H9 (cell line): ENCODE data around the gene MCRIP2. TPM values are rescaled to one million over a fixed set of nuclear protein-coding genes. Genes with fewer than 3 reads are reported as not detected.

ENCODE experiments used
- DNase-seq: peaks from one replicate; pipeline ENCODE4 v3.0.0-alpha.2; 2017
- H2AFZ ChIP-seq: one replicate; pipeline ENCODE4 v1.6.1; 2013; ENCODE audit warnings: mild to moderate bottlenecking, low read length, control low read depth, moderate library complexity
- H2AK5ac ChIP-seq: 2 replicates; pipeline ENCODE4 v1.6.1; 2013; ENCODE audit warnings: low read length, control low read depth, mixed read lengths; ENCODE audit not compliant: insufficient read length
- H2BK120ac ChIP-seq: one replicate; pipeline ENCODE4 v1.6.1; 2013; ENCODE audit warnings: low read depth, mild to moderate bottlenecking, low read length, control low read depth, inconsistent platforms; ENCODE audit not compliant: poor library complexity, severe bottlenecking
- H2BK12ac ChIP-seq: 2 replicates; pipeline ENCODE4 v1.6.1; 2013; ENCODE audit warnings: low read length, control low read depth, mixed read lengths, low read depth; ENCODE audit not compliant: insufficient read length
- H2BK15ac ChIP-seq: 2 replicates; pipeline ENCODE4 v1.6.1; 2013; ENCODE audit warnings: low read depth, low read length, control low read depth
- H2BK20ac ChIP-seq: one replicate; pipeline ENCODE4 v1.6.1; 2013; ENCODE audit warnings: low read depth, mild to moderate bottlenecking, low read length, control low read depth, inconsistent platforms; ENCODE audit not compliant: poor library complexity, severe bottlenecking
- H2BK5ac ChIP-seq: 2 replicates; pipeline ENCODE4 v1.6.1; 2013; ENCODE audit warnings: low read length, control low read depth, mixed read lengths; ENCODE audit not compliant: insufficient read length
- H3K14ac ChIP-seq: 2 replicates; pipeline ENCODE4 v1.6.1; 2013; ENCODE audit warnings: low read length, control low read depth; ENCODE audit not compliant: insufficient read depth
- H3K18ac ChIP-seq: 2 replicates; pipeline ENCODE4 v1.6.1; 2013; ENCODE audit warnings: low read depth, mild to moderate bottlenecking, mixed read lengths, low read length, control low read depth; ENCODE audit not compliant: insufficient read length
- H3K23ac ChIP-seq: 2 replicates; pipeline ENCODE4 v1.6.1; 2013; ENCODE audit warnings: low read length, control low read depth, mixed read lengths, low read depth; ENCODE audit not compliant: insufficient read length
- H3K23me2 ChIP-seq: 2 replicates; pipeline ENCODE4 v1.6.1; 2013; ENCODE audit warnings: low read depth, mild to moderate bottlenecking, mixed read lengths, low read length, control low read depth; ENCODE audit not compliant: insufficient read length, poor library complexity, severe bottlenecking
- H3K27ac ChIP-seq: 2 replicates; pipeline ENCODE4 v1.5.1; 2013; ENCODE audit warnings: low read length, control low read depth, mixed read lengths, low read depth; ENCODE audit not compliant: insufficient read length
- H3K27me3 ChIP-seq: 2 replicates; pipeline ENCODE4 v1.6.1; 2013; ENCODE audit warnings: low read length, control low read depth, inconsistent platforms; ENCODE audit not compliant: insufficient read depth
- H3K4ac ChIP-seq: 2 replicates; pipeline ENCODE4 v1.6.1; 2013; ENCODE audit warnings: low read depth, mild to moderate bottlenecking, control low read depth, inconsistent platforms, low read length, moderate library complexity
- H3K4me1 ChIP-seq: 2 replicates; pipeline ENCODE4 v1.6.1; 2013; ENCODE audit warnings: low read length, control low read depth, inconsistent platforms; ENCODE audit not compliant: insufficient read depth
- H3K4me2 ChIP-seq: 2 replicates; pipeline ENCODE4 v1.6.1; 2013; ENCODE audit warnings: low read length, control low read depth, mixed read lengths; ENCODE audit not compliant: insufficient read length, insufficient read depth
- H3K56ac ChIP-seq: 2 replicates; pipeline ENCODE4 v1.6.1; 2013; ENCODE audit warnings: low read depth, mild to moderate bottlenecking, mixed read lengths, low read length, control low read depth; ENCODE audit not compliant: insufficient read length
- H3K79me1 ChIP-seq: 2 replicates; pipeline ENCODE4 v1.6.1; 2013; ENCODE audit warnings: low read depth, mild to moderate bottlenecking, moderate library complexity, low read length, control low read depth, inconsistent platforms; ENCODE audit not compliant: insufficient read depth, poor library complexity, severe bottlenecking
- H3K79me2 ChIP-seq: 2 replicates; pipeline ENCODE4 v1.6.1; 2013; ENCODE audit warnings: low read length, control low read depth, inconsistent platforms; ENCODE audit not compliant: insufficient read depth
- H3K9ac ChIP-seq: 2 replicates; pipeline ENCODE4 v1.6.1; 2013; ENCODE audit warnings: low read length, control low read depth, mixed read lengths; ENCODE audit not compliant: insufficient read length; ENCODE audit errors: extremely low read depth
- H3K9me3 ChIP-seq: one replicate; pipeline ENCODE4 v1.6.1; 2013; ENCODE audit warnings: low read depth, low read length, inconsistent platforms; ENCODE audit not compliant: control insufficient read depth
- H3T11ph ChIP-seq: one replicate; pipeline ENCODE4 v1.6.1; 2013; ENCODE audit warnings: mild to moderate bottlenecking, low read length, control low read depth, inconsistent platforms
- H4K20me1 ChIP-seq: one replicate; pipeline ENCODE4 v1.6.1; 2013; ENCODE audit not compliant: control insufficient read depth, insufficient read length, insufficient read depth
- H4K5ac ChIP-seq: 2 replicates; pipeline ENCODE4 v1.6.1; 2013; ENCODE audit warnings: low read depth, mild to moderate bottlenecking, mixed read lengths, low read length, control low read depth; ENCODE audit not compliant: insufficient read length
- H4K8ac ChIP-seq: replicated peaks from 2 replicates; pipeline ENCODE4 v1.6.1; 2013; ENCODE audit warnings: low read length, control low read depth, mixed read lengths, low read depth; ENCODE audit not compliant: insufficient read length
- H4K91ac ChIP-seq: 2 replicates; pipeline ENCODE4 v1.6.1; 2013; ENCODE audit warnings: low read depth, mild to moderate bottlenecking, moderate library complexity, mixed read lengths, low read length, control low read depth; ENCODE audit not compliant: insufficient read length
- H3K27ac Mint-ChIP-seq, 3 experiments: 2 replicates in 2 of 3; 3 replicates in 1 of 3; pipeline ENCODE4 v1.8.0; 2020 to 2021; ENCODE audit warnings: mixed read lengths in 3 of 3, mild to moderate bottlenecking in 1 of 3, moderate library complexity in 1 of 3
- H3K27me3 Mint-ChIP-seq: 2 replicates; pipeline ENCODE4 v1.8.0; 2021; ENCODE audit warnings: low read depth, mild to moderate bottlenecking, moderate library complexity, mixed read lengths
- H3K36me3 Mint-ChIP-seq, 3 experiments: 2 replicates in 2 of 3; 3 replicates in 1 of 3; pipeline ENCODE4 v1.8.0; 2020 to 2021; ENCODE audit warnings: low read depth in 3 of 3, mixed read lengths in 3 of 3; ENCODE audit not compliant: insufficient read depth in 1 of 3
- H3K4me1 Mint-ChIP-seq, 2 experiments: 2 replicates each; pipeline ENCODE4 v1.8.0; 2020; ENCODE audit warnings: mixed read lengths in 2 of 2
- H3K4me3 Mint-ChIP-seq, 2 experiments: 2 replicates in 1 of 2; 3 replicates in 1 of 2; pipeline ENCODE4 v1.8.0; 2020 to 2021; ENCODE audit warnings: mild to moderate bottlenecking in 2 of 2, mixed read lengths in 2 of 2, moderate library complexity in 1 of 2
- H3K9me3 Mint-ChIP-seq, 2 experiments: 2 replicates in 1 of 2; 3 replicates in 1 of 2; pipeline ENCODE4 v1.8.0; 2020; ENCODE audit warnings: mild to moderate bottlenecking in 2 of 2, mixed read lengths in 2 of 2, moderate library complexity in 1 of 2
- WGBS: extraction: QIAGEN DNeasy Blood & Tissue Kit; methylation state at CpG from one replicate; pipeline ENCODE4 v1.1.7; 2013; ENCODE audit warnings: missing lambda C conversion rate, low lambda C conversion rate, mixed read lengths; ENCODE audit not compliant: insufficient read length; ENCODE audit errors: extremely low coverage; 5-methylcytosine and 5-hydroxymethylcytosine counted together
- total RNA-seq: library from RNA; stranded (reverse); gene quantifications from 2 replicates; pipeline ENCODE4 v1.2.1, GENCODE V29; 2021
- TF ChIP-seq, protein P1 (sequence below): fragments of 200-600 bp; sonication (generic); conservative IDR thresholded peaks from 3 replicates; pipeline ENCODE4 v1.8.0; 2021; ENCODE audit warnings: antibody characterized with exemption, mild to moderate bottlenecking

Gene MCRIP2
- total RNA-seq, 1 experiment from 2014 or later: 52.5 TPM

DNA sequence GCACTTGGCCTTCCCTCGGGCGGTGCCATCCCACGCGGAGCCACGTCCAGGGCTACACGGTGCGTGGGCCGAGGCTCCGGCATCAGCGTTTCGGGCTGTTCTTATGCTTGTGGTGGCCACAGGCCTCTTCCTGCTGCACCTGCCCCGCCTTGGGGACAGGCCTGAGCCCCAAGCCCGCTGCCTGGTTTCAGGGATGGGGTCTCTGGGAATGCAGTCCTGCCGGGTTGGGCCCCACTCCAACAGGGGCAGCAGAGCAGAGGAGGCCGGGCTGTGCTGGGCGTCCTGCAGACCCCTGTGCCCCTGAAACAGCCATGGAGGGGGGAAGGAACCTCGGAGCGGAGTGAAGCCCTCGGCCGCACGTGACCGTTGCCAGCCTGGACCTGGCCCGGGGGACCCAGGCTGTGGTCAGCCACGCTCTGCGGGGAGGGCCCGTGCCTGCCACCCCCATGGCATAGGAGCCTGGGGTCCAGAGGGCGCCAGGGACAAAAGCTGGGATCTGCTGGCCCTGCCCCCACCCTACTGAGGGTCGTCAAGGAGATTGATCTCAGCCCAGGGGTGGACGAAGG lies 11.3 kb upstream of the MCRIP2 start:
- H3K4me1 Mint-ChIP-seq: peaks cover 6 to 30% of the 10 kb centered on the region in 2 experiments; a peak in 3 of 4 replicates
- peaks cover 0 to 14% (median 0%) of the 10 kb centered on the region in 3 experiments; a peak in 4 of 7 replicates for H3K36me3 Mint-ChIP-seq
- Histone ChIP-seq H2AK5ac (no peak overlapping the region), H3K9ac (no peak overlapping the region), H4K8ac (no peak overlapping the region), H2BK20ac (no peak overlapping the region), H3K23me2 (peaks cover 8% of the 10 kb centered on the region), H2BK15ac (no peak overlapping the region), H3K56ac (no peak overlapping the region), H2BK12ac (no peak overlapping the region), H3K79me2 (no peaks in the 10 kb centered on the region), H2AFZ (no peak overlapping the region), H2BK120ac (no peak overlapping the region), H3K14ac (peak overlapping the region; percentile 3), H3K27ac (no peak overlapping the region), H3K9me3 (no peaks in the 10 kb centered on the region), H3K79me1 (no peaks in the 10 kb centered on the region), H4K91ac (no peak overlapping the region), H3K4me2 (peak overlapping the region; percentile 16), H4K20me1 (no peaks in the 10 kb centered on the region), H3K27me3 (no peaks in the 10 kb centered on the region), H3K4me1 (no peaks in the 10 kb centered on the region; the same call in 1 of the 2 replicates), H3K18ac (peak overlapping the region; percentile 4), H3K23ac (no peak overlapping the region), H3T11ph (no peak overlapping the region), H3K4ac (no peak overlapping the region), H4K5ac (no peak overlapping the region), H2BK5ac (no peak overlapping the region)
- no CpG with 5 or more reads among the region's 29 CpGs for WGBS
- H3K27me3 Mint-ChIP-seq: no peaks in the 10 kb centered on the region
- TF ChIP-seq, protein P1, sequence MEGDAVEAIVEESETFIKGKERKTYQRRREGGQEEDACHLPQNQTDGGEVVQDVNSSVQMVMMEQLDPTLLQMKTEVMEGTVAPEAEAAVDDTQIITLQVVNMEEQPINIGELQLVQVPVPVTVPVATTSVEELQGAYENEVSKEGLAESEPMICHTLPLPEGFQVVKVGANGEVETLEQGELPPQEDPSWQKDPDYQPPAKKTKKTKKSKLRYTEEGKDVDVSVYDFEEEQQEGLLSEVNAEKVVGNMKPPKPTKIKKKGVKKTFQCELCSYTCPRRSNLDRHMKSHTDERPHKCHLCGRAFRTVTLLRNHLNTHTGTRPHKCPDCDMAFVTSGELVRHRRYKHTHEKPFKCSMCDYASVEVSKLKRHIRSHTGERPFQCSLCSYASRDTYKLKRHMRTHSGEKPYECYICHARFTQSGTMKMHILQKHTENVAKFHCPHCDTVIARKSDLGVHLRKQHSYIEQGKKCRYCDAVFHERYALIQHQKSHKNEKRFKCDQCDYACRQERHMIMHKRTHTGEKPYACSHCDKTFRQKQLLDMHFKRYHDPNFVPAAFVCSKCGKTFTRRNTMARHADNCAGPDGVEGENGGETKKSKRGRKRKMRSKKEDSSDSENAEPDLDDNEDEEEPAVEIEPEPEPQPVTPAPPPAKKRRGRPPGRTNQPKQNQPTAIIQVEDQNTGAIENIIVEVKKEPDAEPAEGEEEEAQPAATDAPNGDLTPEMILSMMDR: no peak
- H3K27ac Mint-ChIP-seq: peak overlapping the region in 2 of 3 experiments; percentile 57 to 67; a peak in 1 of 7 replicates
- no peak for DNase-seq
- no peaks in the 10 kb centered on the region for H3K9me3 Mint-ChIP-seq
- H3K4me3 Mint-ChIP-seq: peak overlapping the region in 1 of 2 experiments; percentile 47; a peak in 2 of 5 replicates
